COLO829 (cell line): ENCODE results near the gene PRICKLE2.

Experiments used
- DNase-seq: peaks from one replicate; pipeline ENCODE4 v3.0.0; 2012; ENCODE audit warnings: low spot score

Gene PRICKLE2

GRCh38 chr3:64220161-64220914 is 4.9 kb downstream of the PRICKLE2 start:
- DNase-seq, result peak; percentile 70

GRCh38 chr3:64218746-64219145 is 6.5 kb downstream of the PRICKLE2 start:
- DNase-seq, result no peak

- DNase-seq, result no peak
Measured at GRCh38 chr3:64218329-64218728, 6.9 kb downstream of the PRICKLE2 start.

- no peak for DNase-seq
Measured at GRCh38 chr3:64216274-64217147, 8.8 kb downstream of the PRICKLE2 start.

GRCh38 chr3:64215559-64215958 is 9.7 kb downstream of the PRICKLE2 start:
- DNase-seq, result no peak

GRCh38 chr3:64215103-64215502 is 10.2 kb downstream of the PRICKLE2 start:
- no peak for DNase-seq

GRCh38 chr3:64214381-64215018 is 10.8 kb downstream of the PRICKLE2 start:
- peak; percentile 81 for DNase-seq

- DNase-seq, result peak; percentile 88
Measured at GRCh38 chr3:64213962-64214379, 11.3 kb downstream of the PRICKLE2 start.

GRCh38 chr3:64213224-64213878 is 11.9 kb downstream of the PRICKLE2 start:
- no peak for DNase-seq

- no peak for DNase-seq
Measured at GRCh38 chr3:64209866-64210621, 15.2 kb downstream of the PRICKLE2 start.

GRCh38 chr3:64207289-64208080 is 17.8 kb downstream of the PRICKLE2 start:
- no peak for DNase-seq

GRCh38 chr3:64203969-64204908 is 21.0 kb downstream of the PRICKLE2 start:
- no peak for DNase-seq

- no peak for DNase-seq
Measured at GRCh38 chr3:64203216-64203615, 22.1 kb downstream of the PRICKLE2 start.

- no peak for DNase-seq
Measured at GRCh38 chr3:64199932-64200331, 25.3 kb downstream of the PRICKLE2 start.

GRCh38 chr3:64196236-64196929 is 28.9 kb downstream of the PRICKLE2 start:
- DNase-seq, result no peak

- no peak for DNase-seq
Measured at GRCh38 chr3:64195789-64196188, 29.5 kb downstream of the PRICKLE2 start.

- no peak for DNase-seq
Measured at GRCh38 chr3:64191822-64192221, 33.4 kb downstream of the PRICKLE2 start.
